ENCODE results near the gene CTBP1. TPM values are rescaled to one million over a fixed set of nuclear protein-coding genes. Genes with fewer than 3 reads are reported as not detected.

CTBP1 gene
- total RNA-seq, 2 experiments from 2014 or later, result 194 to 211 TPM

DNA sequence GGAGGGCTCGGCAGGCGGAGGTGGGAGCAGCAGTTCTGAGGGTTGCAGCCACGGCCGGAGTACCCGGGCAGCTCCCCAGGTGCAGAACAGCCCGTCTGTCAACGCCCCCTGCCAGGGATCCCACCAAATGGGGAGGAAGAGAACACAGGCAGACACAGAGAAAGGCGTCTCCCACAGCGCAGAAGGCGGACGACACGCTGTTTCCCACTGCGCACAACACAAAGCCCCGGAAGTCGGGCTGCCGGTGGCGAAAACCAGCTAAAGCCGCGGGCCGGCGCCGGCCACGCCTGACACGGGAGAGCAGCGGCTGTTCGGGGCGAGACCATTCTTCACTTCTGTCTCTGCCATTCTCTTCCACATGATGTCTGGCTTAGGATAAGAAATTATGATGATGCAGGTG lies 31.6 kb downstream of the CTBP1 start:
- peak overlapping the region; percentile 64 for H3K4me3 Mint-ChIP-seq
- no peaks in the 10 kb centered on the region for H3K27me3 Mint-ChIP-seq
- POLR2A ChIA-PET, result interaction anchor here (0.6 to 2.3 kb wide), 8 partner anchors 16 to 1259 kb away, joined by 3 to 37 read pairs (median 6); partner anchors contain the start of gene CTBP1
- ATAC-seq (ENCODE audit: low read depth) (no peak), DNase-seq (no peak)
- H3K36me3 Mint-ChIP-seq, result peaks cover 41% of the 10 kb centered on the region
- peak overlapping the region; percentile 86 for H3K27ac Mint-ChIP-seq
- H3K4me1 Mint-ChIP-seq, result peaks cover 26% of the 10 kb centered on the region
- no peaks in the 10 kb centered on the region for H3K9me3 Mint-ChIP-seq

DNA sequence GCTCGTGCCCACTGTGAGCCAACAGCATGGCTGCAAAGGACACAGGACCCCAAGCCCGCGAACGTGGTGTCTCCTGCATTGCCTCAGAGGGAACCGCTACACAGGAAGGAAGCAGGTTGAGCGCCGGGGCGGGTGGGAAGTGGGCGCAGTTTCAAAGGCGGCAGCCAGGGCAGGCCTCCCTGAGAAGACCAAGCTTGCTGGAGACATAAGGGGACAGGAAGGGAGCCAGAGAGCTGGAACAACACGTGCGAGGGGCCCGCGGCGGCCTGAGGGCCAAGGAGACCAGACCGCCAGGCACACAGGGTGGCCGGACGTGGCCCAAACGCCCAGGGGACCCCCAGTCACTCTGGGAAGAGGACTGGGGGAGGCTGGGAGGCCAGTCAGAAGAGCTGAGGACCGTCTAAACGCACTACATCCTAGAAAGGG lies 32.0 kb downstream of the CTBP1 start:
- Mint-ChIP-seq H3K4me3 (peak overlapping the region; percentile 64), H3K4me1 (peaks cover 26% of the 10 kb centered on the region), H3K9me3 (no peaks in the 10 kb centered on the region), H3K36me3 (peaks cover 42% of the 10 kb centered on the region), H3K27ac (peak overlapping the region; percentile 86), H3K27me3 (no peaks in the 10 kb centered on the region)
- ATAC-seq (ENCODE audit: low read depth) (peak; percentile 97), DNase-seq (peak; percentile 79)
- POLR2A ChIA-PET, result interaction anchor here (1.0 to 2.3 kb wide), 7 partner anchors 15 to 129 kb away, joined by 3 to 37 read pairs (median 6); partner anchors contain the start of gene CTBP1

DNA sequence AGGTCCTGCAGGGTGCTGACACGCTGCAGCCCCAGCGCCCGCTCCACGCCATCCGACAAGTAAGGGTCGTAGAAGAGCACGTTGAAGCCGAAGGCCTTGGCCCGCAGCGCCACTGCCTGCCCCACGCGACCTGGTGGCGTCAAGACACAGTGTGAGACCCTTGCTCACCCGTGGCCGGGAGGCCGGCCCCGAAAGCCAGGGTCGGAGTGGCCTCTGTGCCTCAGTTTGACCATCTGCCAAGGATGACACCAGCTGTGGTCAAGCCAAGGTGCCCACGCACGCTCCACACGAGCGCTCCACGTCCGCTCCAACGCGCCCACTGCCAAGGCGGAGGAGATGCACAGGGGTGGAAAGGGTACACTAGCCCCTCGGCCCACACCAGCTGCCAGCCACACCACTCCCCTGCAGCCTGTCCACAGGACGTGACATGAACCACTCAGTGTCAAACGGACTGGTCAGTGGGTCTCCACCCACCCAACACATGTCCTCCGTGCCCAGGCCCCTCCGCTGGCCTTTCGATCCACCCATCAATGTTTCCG lies 32.8 kb downstream of the CTBP1 start:
- DNase-seq (no peak), ATAC-seq (ENCODE audit: low read depth) (no peak)
- no peaks in the 10 kb centered on the region for H3K27me3 Mint-ChIP-seq
- peak overlapping the region; percentile 86 for H3K27ac Mint-ChIP-seq
- peak overlapping the region; percentile 64 for H3K4me3 Mint-ChIP-seq
- peaks cover 36% of the 10 kb centered on the region for H3K36me3 Mint-ChIP-seq
- no peaks in the 10 kb centered on the region for H3K9me3 Mint-ChIP-seq
- POLR2A ChIA-PET, result interaction anchor here (1.0 to 2.3 kb wide), 5 partner anchors 15 to 130 kb away, joined by 4 to 37 read pairs (median 7); no protein-coding TSS in a partner anchor
- peaks cover 26% of the 10 kb centered on the region for H3K4me1 Mint-ChIP-seq

DNA sequence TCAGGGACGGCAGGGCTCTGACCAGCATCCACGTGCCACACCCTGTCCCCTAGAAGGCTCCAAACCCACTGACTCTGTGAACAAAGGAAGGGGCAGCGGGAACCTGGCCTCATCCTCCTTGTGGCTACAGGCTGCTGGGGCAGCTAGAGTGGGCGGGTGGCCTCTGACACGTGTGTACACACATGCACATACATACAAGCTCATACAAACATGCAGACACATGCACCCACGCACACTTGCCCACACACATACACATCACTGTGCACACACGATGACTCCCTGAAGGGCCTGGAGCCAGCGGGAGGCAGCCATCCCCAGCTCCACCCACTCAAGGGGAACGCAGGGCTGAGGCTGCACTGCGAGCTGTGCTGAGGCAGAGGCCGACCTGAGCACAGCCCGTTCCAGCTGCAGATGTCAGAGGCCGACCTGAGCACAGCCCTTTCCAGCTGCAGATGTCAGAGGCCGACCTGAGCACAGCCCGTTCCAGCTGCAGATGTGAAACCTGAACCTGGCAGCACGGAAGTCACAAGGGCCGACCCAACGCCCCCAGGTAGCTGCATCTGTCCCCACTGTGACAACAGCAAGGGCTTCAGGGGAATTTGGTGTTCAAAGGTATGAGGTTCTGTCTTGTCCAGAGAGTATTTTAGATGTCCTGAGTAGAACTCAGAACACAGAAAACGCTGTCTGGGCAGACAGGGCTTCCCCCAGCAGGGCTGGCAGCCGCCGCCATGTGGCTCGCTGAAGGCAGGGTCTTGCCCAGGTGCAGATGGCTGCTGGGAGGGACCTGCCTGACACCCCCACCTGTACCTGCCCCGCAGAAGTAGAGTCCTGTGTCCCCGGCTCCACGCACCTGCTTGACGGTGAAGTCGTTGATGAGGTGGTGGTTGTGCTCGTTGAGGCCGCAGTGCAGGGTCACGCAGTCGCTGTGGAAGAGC lies 33.5 kb downstream of the CTBP1 start:
- Mint-ChIP-seq H3K27ac (no peak overlapping the region), H3K36me3 (peaks cover 30% of the 10 kb centered on the region), H3K9me3 (no peaks in the 10 kb centered on the region), H3K4me3 (no peak overlapping the region), H3K27me3 (no peaks in the 10 kb centered on the region), H3K4me1 (peaks cover 26% of the 10 kb centered on the region)
- POLR2A ChIA-PET, result no interaction called here
- DNase-seq (no peak), ATAC-seq (ENCODE audit: low read depth) (no peak)

DNA sequence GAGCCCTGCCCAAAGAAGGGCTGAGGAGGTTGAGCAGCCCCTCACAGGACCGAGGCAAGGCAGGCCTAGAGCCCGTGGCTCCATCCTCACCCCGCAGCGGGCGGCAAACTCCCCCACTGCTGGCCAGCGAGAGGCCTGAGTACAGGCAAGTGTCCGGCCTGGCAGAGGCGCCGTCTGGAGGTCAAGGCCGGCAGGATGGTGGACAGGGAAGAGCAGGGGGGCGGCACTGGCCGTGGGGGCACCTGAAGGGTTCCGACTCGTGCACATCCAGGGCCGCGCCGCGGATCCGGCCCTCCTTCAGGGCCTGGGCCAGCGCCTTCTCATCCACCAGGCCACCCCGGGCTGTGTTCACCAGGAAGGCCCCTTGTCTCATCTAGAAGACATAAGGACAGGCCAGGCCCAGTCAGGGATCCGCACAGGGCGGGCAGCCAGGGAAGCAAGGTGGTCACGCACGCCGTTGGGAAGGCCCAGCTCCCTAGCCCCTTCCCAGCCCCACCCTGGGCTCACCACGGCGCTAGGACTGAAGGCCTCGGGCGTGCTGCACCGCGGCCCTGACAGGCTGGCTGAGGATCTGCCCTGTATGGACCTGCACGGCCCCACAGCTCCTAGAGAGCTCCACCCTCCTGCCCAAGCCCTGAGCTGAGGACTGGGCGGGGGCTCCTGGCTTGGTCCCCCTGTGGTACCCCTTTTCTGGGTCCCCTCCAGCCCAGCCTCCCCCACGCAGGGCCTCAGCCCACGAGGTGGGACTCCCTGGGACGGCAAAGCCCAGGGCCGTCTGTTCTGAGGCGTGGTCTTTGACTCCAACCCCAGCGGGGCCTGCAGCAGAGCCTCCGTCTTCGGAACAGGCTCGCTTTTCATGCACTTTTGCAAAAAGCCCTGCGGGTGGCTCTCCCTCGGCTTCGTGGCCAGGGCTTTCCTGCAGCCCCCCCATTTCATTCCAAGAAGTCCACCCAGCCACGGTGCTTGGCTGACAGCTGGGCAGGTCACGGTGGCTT lies 34.5 kb downstream of the CTBP1 start:
- Mint-ChIP-seq H3K27me3 (no peaks in the 10 kb centered on the region), H3K27ac (no peak overlapping the region), H3K36me3 (peaks cover 23% of the 10 kb centered on the region), H3K4me3 (no peak overlapping the region), H3K9me3 (no peaks in the 10 kb centered on the region), H3K4me1 (peaks cover 23% of the 10 kb centered on the region)
- DNase-seq, result no peak
- ATAC-seq (ENCODE audit: low read depth), result no peak
- POLR2A ChIA-PET, result interaction anchor here (1.5 kb wide), 1 partner anchor 34 kb away, joined by 3 read pairs; no protein-coding TSS in a partner anchor

DNA sequence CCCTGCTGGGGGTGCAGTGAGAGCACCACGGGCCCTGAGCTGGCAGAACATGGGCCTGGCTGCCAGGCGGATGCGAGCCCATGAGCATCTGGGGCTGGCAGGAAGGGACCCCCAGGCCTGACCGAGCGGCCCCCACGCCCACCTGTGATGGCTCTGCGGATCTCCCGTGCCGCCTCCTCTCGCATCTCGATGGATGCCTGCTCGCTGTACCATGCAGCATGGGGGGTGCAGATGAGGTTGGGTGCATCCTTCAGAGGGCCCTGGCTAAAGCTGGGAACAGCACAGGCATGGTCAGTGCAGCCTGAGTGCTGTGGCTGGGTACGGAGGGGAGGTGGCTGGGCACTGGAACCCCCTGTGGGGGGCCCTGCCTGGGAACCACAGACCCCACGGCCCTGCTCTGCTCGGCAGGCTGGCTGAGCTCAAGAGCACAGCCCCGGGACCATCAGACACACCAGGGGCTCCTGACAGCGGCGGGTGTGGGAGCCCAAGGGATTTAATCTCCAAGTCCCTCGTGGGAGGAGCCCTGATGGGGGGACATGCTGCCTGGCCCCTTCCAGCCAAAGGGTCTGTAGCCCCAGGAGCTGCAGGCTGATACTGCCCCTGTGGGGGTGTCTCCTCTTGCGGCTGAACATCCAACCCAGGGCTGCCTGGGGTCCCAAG lies 35.5 kb downstream of the CTBP1 start:
- H3K36me3 Mint-ChIP-seq, result peaks cover 16% of the 10 kb centered on the region
- H3K4me3 Mint-ChIP-seq, result no peak overlapping the region
- peaks cover 18% of the 10 kb centered on the region for H3K4me1 Mint-ChIP-seq
- no peaks in the 10 kb centered on the region for H3K9me3 Mint-ChIP-seq
- H3K27me3 Mint-ChIP-seq, result no peaks in the 10 kb centered on the region
- no peak overlapping the region for H3K27ac Mint-ChIP-seq
- POLR2A ChIA-PET, result interaction anchor here (0.7 to 1.5 kb wide), 2 partner anchors 10 to 35 kb away, joined by 3 read pairs; no protein-coding TSS in a partner anchor
- no peak for ATAC-seq (ENCODE audit: low read depth)
- DNase-seq, result no peak

DNA sequence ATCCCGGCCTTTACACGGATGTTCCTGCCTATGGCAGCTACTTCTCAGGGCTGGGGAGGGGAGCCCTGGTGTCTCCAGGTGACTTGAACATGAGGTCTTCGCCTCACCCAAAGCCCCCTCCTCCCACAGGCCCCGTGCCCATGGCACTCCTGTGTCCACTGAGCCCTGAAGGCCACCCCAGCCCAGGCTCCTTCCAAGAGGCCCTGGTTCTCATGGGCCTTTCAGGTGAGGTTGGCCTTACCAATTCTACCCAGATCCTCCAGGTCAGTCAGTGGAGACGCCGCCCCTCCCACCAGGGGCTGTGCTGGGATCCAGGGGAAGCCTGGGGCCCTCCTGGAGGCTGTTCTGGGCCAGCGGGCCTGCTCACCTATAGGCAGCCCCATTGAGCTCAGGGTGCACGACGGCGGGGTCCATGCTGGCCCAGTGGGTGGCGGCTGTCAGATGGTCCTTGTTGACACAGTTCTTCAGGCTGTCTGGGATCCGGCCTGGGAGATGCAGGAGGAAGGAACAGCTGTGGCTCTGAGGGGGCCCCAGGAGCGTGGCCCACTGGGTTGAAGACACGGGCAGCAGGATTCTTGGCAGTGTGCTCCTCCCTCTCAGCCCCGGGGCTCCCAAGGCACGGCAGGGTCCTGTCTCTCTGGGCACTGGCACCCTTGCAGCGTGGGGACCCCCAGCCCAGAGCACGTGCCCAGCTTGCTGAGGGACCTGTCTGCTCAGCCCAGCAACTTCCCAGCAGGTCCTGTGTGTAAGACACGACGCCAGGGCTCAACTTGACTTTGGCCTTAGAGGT lies 36.2 kb downstream of the CTBP1 start:
- peaks cover 9% of the 10 kb centered on the region for H3K36me3 Mint-ChIP-seq
- no peak overlapping the region for H3K27ac Mint-ChIP-seq
- no peak overlapping the region for H3K4me3 Mint-ChIP-seq
- no peaks in the 10 kb centered on the region for H3K9me3 Mint-ChIP-seq
- no peaks in the 10 kb centered on the region for H3K27me3 Mint-ChIP-seq
- POLR2A ChIA-PET, result interaction anchor here (0.7 to 1.5 kb wide), 2 partner anchors 9 to 36 kb away, joined by 3 read pairs; no protein-coding TSS in a partner anchor
- no peak for DNase-seq
- no peak for ATAC-seq (ENCODE audit: low read depth)
- peaks cover 14% of the 10 kb centered on the region for H3K4me1 Mint-ChIP-seq

DNA sequence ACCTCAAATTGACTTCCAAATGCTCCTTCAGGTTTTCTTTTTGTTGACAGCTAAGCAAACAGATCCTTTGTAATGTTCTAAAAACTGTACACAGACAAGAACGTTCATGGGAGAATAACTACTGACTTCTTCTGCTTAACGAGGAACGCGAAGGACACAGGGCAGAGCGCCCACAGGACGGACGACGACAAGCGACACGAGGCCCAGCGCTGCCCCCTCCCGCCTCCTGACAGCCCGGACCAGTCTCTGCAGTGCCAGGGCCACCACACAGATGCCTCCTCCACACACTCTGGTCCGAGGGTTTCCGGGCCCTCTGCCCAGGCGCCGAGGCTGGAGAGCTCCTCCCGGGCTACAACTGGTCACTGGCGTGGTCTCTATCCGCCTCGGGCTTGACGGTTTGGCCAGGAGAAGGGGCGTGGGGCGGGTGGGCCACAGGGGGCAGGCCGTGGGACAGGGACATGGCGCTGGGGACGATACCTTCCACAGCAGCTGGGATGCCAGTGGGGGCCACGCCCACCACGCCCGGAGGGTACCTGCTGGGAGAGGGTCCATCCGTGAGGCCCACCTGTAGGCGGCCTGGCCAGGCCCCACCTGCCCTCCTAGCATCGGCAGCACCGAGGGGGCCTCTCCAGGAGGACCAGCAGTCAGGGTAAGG lies 36.9 kb downstream of the CTBP1 start:
- H3K27ac Mint-ChIP-seq, result no peak overlapping the region
- ATAC-seq (ENCODE audit: low read depth) (no peak), DNase-seq (no peak)
- H3K4me1 Mint-ChIP-seq, result peaks cover 9% of the 10 kb centered on the region
- no peak overlapping the region for H3K4me3 Mint-ChIP-seq
- POLR2A ChIA-PET, result interaction anchor here (0.9 kb wide), 1 partner anchor 37 kb away, joined by 4 read pairs; no protein-coding TSS in a partner anchor
- H3K27me3 Mint-ChIP-seq, result no peaks in the 10 kb centered on the region
- peaks cover 6% of the 10 kb centered on the region for H3K36me3 Mint-ChIP-seq
- no peaks in the 10 kb centered on the region for H3K9me3 Mint-ChIP-seq

DNA sequence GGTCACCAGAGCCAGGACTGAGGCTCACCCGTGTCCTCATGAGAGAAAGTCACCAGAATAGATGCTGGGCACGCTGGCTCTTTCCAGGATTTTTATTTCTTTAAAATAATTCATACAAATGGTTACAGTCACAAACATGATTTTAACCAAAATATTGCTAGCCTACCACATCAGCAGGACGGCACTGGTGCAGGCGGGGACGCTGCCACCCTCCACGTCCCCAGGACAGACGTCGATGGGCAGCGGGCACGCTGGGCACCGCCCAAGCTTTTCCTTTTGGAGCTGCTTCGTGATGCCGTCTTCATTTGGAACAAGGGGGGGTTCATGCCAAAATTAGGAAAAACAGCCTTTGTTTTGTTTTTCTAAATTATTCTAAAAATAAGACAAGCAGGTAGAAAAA lies 37.6 kb downstream of the CTBP1 start:
- Mint-ChIP-seq H3K27ac (no peak overlapping the region), H3K9me3 (no peaks in the 10 kb centered on the region), H3K36me3 (peaks cover 2% of the 10 kb centered on the region), H3K4me3 (no peak overlapping the region), H3K27me3 (no peaks in the 10 kb centered on the region), H3K4me1 (peaks cover 5% of the 10 kb centered on the region)
- ATAC-seq (ENCODE audit: low read depth) (no peak), DNase-seq (no peak)
- POLR2A ChIA-PET, result interaction anchor here (0.9 kb wide), 1 partner anchor 38 kb away, joined by 4 read pairs; no protein-coding TSS in a partner anchor

DNA sequence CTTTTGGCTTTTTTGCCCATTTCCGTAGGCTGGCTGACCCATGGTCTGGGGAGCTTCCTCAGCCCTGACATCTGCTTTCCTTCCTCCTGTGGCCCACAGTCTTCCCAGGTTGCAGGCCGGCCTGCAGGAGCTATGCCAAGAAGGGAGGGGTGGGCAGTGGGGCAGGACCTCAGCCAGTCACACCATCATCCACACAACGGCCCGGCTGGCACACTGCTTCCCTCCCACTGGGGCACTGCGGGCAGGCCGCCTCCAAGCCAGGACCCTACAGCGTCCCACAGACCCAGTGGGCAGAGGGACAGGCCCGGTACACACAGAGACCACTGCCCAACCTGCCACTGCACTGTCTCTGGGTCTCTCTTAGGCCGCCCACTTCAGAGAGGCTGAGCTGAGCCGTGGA lies 38.0 kb downstream of the CTBP1 start:
- no peak overlapping the region for H3K27ac Mint-ChIP-seq

DNA sequence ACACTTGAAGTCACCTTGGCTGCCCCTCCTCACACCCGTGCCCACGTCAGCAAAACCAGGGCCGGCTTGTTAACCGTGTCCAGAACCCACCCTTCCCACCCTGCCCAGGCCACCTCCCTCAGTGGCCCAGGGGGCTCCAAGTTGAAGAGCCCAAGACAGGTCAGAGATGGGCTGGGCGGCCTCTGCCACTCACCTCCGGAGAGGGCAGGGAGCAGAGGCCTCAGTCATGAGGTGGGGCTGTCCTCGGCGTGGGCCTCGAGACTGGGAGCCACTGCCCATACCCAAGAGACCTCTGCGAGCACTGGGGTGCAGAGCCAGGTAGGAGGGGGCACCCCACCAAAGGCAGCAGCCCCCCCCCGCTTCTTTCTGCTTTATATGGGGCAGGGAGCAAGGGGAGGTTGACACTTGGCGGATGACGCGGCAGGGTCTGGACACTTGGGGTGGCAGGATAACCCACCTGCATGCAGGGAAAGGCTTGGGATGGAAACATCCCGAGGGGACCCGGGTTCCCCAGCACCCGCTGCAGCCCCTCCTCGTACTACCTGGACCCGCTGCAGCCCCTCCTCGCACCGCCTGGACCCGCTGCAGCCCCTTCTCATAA lies 38.6 kb downstream of the CTBP1 start:
- Mint-ChIP-seq H3K27me3 (no peaks in the 10 kb centered on the region), H3K9me3 (no peaks in the 10 kb centered on the region), H3K27ac (no peak overlapping the region), H3K4me1 (peaks cover 2% of the 10 kb centered on the region), H3K4me3 (no peak overlapping the region), H3K36me3 (peaks cover 2% of the 10 kb centered on the region)
- DNase-seq (no peak), ATAC-seq (ENCODE audit: low read depth) (no peak)
- POLR2A ChIA-PET, result no interaction called here

More for the DNA sequence above, 38.0 kb downstream of the CTBP1 start:
- Mint-ChIP-seq H3K4me3 (no peak overlapping the region), H3K36me3 (peaks cover 2% of the 10 kb centered on the region), H3K9me3 (no peaks in the 10 kb centered on the region), H3K4me1 (peaks cover 3% of the 10 kb centered on the region), H3K27me3 (no peaks in the 10 kb centered on the region)
- no peak for DNase-seq
- ATAC-seq (ENCODE audit: low read depth), result no peak
- POLR2A ChIA-PET, result interaction anchor here (0.9 kb wide), 1 partner anchor 38 kb away, joined by 4 read pairs; no protein-coding TSS in a partner anchor
